ENCODE data around the gene SCYGR3.

The SCYGR3 gene

GRCh38 chr2:227653419-227653818 is 38.8 kb upstream of the SCYGR3 start:
- Histone ChIP-seq H3K4me1 (no peaks in the 10 kb centered on the region), H3K9me3 (no peaks in the 10 kb centered on the region), H3K27me3 (peaks cover 8% of the 10 kb centered on the region), H3K4me3 (ENCODE audit: low read depth, low read length) (no peak overlapping the region), H3K36me3 (no peaks in the 10 kb centered on the region)
- TF ChIP-seq CTCF (IDR thresholded peaks at IDR 0.05; ENCODE audit: low read depth, low read length), result no peak
- DNase-seq, result no peak

GRCh38 chr2:227643990-227644551 is 29.4 kb upstream of the SCYGR3 start:
- H3K36me3 ChIP-seq, result no peaks in the 10 kb centered on the region
- TF ChIP-seq CTCF (IDR thresholded peaks at IDR 0.05; ENCODE audit: low read depth, low read length), result no peak
- H3K27me3 ChIP-seq, result no peaks in the 10 kb centered on the region
- DNase-seq, result no peak
- no peaks in the 10 kb centered on the region; the same call in 1 of the 2 replicates for H3K4me1 ChIP-seq
- H3K4me3 ChIP-seq (ENCODE audit: low read depth, low read length), result no peak overlapping the region
- no peaks in the 10 kb centered on the region for H3K9me3 ChIP-seq

GRCh38 chr2:227642656-227643055 is 28.0 kb upstream of the SCYGR3 start:
- Histone ChIP-seq H3K4me1 (no peaks in the 10 kb centered on the region; the same call in 1 of the 2 replicates), H3K27me3 (no peaks in the 10 kb centered on the region)

GRCh38 chr2:227634201-227634600 is 19.6 kb upstream of the SCYGR3 start:
- Histone ChIP-seq H3K36me3 (no peaks in the 10 kb centered on the region), H3K4me3 (ENCODE audit: low read depth, low read length) (no peak overlapping the region), H3K9me3 (no peaks in the 10 kb centered on the region), H3K4me1 (no peaks in the 10 kb centered on the region; the same call in 1 of the 2 replicates), H3K27me3 (no peaks in the 10 kb centered on the region)
- no peak for TF ChIP-seq CTCF (IDR thresholded peaks at IDR 0.05; ENCODE audit: low read depth, low read length)
- DNase-seq, result no peak

More at GRCh38 chr2:227642656-227643055, 28.0 kb upstream of the SCYGR3 start:
- TF ChIP-seq CTCF (IDR thresholded peaks at IDR 0.05; ENCODE audit: low read depth, low read length), result no peak
- no peak for DNase-seq
- Histone ChIP-seq H3K9me3 (no peaks in the 10 kb centered on the region), H3K36me3 (no peaks in the 10 kb centered on the region), H3K4me3 (ENCODE audit: low read depth, low read length) (no peak overlapping the region)

DNA sequence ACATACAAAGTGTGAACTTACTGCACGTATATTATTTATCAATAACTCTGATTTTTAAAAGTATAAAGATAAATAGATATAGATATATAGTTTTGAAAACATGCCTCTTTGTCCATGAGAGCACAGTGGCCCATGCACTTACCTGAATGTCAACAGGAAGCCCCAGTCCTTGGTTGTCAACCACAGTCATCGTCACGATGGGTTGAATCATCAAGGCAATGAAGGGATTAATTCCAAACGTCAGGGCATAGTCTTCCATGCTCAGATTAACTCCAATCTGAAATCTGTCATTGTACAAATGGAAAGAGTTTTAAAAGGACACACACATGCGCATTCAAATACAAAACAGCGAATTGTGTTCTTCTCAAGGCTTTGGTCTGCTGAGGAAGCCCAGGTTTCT is 18.2 kb upstream of the SCYGR3 start:
- Histone ChIP-seq H3K27me3 (no peaks in the 10 kb centered on the region), H3K36me3 (no peaks in the 10 kb centered on the region), H3K4me1 (no peaks in the 10 kb centered on the region; the same call in 1 of the 2 replicates)

More for the DNA sequence above, 18.2 kb upstream of the SCYGR3 start:
- H3K4me3 ChIP-seq (ENCODE audit: low read depth, low read length), result no peak overlapping the region
- DNase-seq, result no peak
- TF ChIP-seq CTCF (IDR thresholded peaks at IDR 0.05; ENCODE audit: low read depth, low read length), result no peak
- H3K9me3 ChIP-seq, result no peaks in the 10 kb centered on the region

Data from BE2C (cell line).